22Rv1 (cell line): ENCODE data around the gene TMC8.

ENCODE experiments used
- ZFX ChIP-seq: fragments of 450-650 bp; IDR thresholded peaks from 2 replicates; pipeline ENCODE4 v1.6.1; 2017; ENCODE audit warnings: antibody characterized with exemption, borderline replicate concordance
- TF ChIP-seq, protein P1 (sequence below): fragments of 450-650 bp; IDR thresholded peaks from 2 replicates; pipeline ENCODE4 v1.5.1; 2017; ENCODE audit warnings: mild to moderate bottlenecking

DNA sequence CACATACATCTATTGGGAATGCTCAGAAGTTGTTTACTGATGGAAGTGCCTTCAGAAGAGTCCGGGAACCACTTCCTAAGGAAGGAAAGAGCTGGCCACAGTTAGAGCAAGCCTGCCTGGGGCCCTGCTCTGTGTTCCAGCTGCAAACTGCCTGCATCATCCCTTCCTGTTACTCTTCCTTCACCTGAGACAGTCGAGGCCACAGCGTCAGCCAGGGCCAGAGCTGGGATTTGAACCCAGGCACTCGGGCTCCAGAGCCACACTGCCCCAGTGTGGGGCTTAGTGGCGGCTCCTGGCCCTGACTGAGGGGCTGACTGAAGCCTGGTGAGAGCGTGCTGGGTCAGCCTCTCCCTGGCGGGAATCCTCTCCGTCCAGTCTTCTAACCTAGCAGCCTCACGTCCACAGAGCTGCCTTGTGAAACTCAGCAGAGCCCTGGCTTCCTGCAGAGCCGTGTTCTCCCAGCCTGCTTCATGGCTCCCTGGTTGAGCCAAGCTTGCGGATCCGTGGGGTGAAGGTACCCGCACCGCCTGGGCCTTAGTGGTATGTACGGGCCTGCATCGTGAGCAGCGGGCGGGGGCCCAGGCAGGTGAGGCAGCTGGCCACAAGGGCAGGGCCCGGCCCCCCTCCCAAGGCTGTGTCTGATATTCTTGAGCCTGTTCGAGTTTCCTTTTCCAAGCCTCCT, 11.0 kb downstream of the TMC8 start:
- TF ChIP-seq, protein P1, sequence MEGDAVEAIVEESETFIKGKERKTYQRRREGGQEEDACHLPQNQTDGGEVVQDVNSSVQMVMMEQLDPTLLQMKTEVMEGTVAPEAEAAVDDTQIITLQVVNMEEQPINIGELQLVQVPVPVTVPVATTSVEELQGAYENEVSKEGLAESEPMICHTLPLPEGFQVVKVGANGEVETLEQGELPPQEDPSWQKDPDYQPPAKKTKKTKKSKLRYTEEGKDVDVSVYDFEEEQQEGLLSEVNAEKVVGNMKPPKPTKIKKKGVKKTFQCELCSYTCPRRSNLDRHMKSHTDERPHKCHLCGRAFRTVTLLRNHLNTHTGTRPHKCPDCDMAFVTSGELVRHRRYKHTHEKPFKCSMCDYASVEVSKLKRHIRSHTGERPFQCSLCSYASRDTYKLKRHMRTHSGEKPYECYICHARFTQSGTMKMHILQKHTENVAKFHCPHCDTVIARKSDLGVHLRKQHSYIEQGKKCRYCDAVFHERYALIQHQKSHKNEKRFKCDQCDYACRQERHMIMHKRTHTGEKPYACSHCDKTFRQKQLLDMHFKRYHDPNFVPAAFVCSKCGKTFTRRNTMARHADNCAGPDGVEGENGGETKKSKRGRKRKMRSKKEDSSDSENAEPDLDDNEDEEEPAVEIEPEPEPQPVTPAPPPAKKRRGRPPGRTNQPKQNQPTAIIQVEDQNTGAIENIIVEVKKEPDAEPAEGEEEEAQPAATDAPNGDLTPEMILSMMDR, result no peak
- no peak for TF ChIP-seq ZFX
